GM21423 (cell line): ENCODE data around the gene GLMN.

Source experiments
- ATAC-seq: cut with Tn5 transposase; IDR thresholded peaks from one replicate; pipeline ENCODE4 v1.9.1; 2021; ENCODE audit warnings: mild to moderate bottlenecking, moderate library complexity; ENCODE audit not compliant: unreplicated experiment

GLMN gene

DNA sequence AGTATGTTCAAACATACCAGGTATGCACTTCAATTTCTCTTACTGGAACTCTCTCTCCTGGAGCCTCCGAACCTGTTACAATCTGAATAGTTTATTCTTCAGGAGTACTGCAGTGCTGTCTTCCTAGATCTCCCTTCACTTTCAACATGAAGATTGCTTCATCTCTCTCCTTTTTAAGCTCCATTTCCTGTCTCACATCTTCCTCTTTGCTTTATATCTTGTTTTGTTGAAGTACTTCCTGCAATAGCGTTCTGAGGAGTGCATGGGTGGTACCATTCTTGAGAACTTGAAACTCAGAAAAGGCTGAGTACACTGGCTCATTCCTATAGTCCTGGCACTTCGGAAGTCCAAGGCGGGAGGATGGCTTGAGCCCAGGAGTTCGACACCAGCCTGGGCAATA, 96.8 kb downstream of the GLMN start:
- ATAC-seq, result no peak
